ENCODE results near the gene ATP6V0D1.

ATP6V0D1 gene

GRCh38 chr16:67412294-67412693 is 68.7 kb downstream of the ATP6V0D1 start:
- FAIRE-seq, result no peak
- no peak for DNase-seq (ENCODE audit: insufficient read length, low spot score)

DNA sequence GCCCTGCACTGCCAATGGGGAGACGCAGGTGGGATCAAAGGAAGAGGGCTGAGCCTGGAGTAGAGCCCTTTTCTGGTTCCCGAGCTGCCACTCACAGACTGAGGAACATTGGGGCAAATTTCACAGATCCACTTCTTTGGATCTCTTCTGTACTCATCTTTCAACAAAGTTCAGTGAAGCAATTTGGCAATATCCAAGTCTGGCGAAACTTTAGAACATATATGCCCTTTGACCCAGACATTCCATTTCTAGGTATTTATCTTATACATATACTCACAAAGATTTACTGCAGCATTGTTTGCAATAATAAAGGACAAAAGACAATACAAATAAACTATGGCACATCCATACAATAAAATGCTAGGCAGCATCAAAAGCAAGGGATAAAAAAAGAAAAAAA is 69.6 kb downstream of the ATP6V0D1 start:
- no peak for FAIRE-seq
- DNase-seq (ENCODE audit: insufficient read length, low spot score), result no peak

- no peak for DNase-seq (ENCODE audit: insufficient read length, low spot score)
- FAIRE-seq, result no peak
Observed at GRCh38 chr16:67409631-67410030, 71.3 kb downstream of the ATP6V0D1 start.

DNA sequence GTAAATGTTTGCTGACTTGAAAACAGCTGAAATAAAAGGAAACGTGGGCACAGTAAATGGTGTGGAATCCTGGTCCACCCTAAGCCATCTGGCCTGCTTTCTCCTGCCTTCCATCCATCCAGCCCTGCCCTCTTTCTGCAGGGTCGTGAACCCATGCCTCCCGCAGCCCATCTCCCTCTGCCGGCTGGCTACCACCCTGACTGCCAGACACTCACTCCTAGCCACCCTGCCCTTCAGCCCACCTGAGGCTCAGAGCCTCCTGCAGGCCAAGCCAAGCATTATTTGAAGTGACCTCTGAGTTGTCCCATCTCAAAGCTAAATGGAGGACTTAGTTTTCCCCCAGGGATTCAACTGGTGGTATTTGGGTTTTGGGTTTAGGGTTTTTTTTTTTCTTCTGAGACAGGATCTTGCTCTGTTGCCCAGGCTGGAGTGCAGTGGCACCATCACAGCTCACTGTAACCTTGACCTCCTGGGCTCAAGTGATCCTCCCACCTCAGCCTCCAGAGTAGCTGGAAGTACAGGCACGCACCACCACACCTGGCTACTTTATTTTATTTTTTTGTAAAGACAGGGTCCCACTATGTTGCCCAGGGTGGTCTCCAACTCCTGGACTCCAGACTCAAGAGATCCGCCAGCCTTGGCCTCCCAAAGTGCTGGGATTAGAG is 73.0 kb downstream of the ATP6V0D1 start:
- DNase-seq (ENCODE audit: insufficient read length, low spot score) (no peak), FAIRE-seq (no peak)

DNA sequence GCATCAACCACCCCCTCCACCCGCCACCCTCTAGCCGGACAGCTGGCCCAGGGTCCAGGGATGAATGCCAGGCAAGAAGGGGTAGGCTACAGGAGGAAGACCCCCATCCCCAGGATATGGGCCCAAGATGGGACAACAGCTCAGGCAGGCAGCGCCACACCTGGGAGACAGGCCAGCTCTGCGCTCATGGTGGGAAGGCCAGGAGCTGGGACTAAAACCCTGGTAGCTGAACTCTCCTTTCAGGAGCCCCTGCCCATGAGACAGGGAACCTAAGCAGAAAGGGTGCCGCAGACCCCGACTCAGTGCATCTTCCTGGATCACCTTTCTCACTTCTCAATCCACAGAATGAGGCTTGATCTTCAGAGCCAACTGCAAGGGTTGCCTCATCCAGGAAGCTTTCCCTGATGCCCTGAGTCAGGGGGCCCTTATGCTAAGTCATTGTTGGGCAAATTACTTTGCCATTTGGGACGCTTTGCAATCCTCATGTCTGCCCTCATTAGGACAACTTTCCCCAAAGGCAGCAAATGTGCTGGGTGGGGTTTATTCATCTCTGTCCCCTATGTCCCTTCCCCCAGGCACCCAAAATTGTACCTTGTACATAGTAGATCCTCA is 73.7 kb downstream of the ATP6V0D1 start:
- peak; percentile 82 for FAIRE-seq
- DNase-seq (ENCODE audit: insufficient read length, low spot score), result no peak

- DNase-seq (ENCODE audit: insufficient read length, low spot score), result peak; percentile 79
- peak; percentile 91 for FAIRE-seq
Observed at GRCh38 chr16:67406111-67406971, 74.6 kb downstream of the ATP6V0D1 start.

DNA sequence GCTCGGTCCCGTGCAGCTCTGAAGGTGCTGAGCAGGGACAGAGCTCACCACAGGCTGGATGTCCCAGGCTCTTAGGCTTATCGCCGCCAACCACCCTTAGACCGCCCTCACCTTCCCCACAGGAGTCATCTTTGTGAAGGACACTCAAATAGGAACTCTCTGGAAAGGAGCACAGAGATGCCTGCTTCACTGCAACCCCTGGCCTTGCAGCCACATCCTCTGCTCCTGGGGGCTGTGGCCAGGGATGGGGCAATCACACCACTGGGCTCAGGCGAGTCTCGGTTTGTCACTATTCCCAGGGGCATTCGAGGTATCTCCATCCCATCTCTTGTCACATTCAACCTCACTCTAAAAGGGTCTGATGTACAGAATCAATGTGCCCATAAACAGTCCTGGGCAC is 75.6 kb downstream of the ATP6V0D1 start:
- DNase-seq (ENCODE audit: insufficient read length, low spot score), result no peak
- FAIRE-seq, result no peak

- FAIRE-seq (no peak), DNase-seq (ENCODE audit: insufficient read length, low spot score) (no peak)
Observed at GRCh38 chr16:67404740-67405226, 76.2 kb downstream of the ATP6V0D1 start.

- DNase-seq (ENCODE audit: insufficient read length, low spot score) (no peak), FAIRE-seq (no peak)
Observed at GRCh38 chr16:67403976-67404555, 76.9 kb downstream of the ATP6V0D1 start.

DNA sequence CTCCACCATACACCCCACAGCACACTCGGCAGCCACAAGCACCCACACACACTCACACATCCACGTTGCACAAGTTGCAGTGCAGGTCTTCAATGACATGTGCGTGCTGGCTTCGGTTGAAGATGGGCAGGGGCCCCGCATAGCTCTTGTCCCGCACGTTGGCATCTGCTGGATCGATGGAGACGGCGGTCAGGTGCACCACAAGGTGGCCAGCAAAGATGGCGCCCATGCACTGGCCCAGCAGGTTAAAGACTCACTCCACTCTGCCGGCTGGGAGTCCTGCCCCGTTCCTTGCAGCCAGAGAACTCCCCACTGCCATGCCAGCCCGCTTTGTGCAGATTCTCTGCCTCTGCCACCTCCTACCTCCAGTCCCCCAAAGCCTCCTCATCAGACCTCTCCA is 80.1 kb downstream of the ATP6V0D1 start:
- no peak for FAIRE-seq

GRCh38 chr16:67399749-67400704 is 80.9 kb downstream of the ATP6V0D1 start:
- FAIRE-seq (no peak), DNase-seq (ENCODE audit: insufficient read length, low spot score) (no peak)

More for the DNA sequence above, 80.1 kb downstream of the ATP6V0D1 start:
- DNase-seq (ENCODE audit: insufficient read length, low spot score), result no peak

DNA sequence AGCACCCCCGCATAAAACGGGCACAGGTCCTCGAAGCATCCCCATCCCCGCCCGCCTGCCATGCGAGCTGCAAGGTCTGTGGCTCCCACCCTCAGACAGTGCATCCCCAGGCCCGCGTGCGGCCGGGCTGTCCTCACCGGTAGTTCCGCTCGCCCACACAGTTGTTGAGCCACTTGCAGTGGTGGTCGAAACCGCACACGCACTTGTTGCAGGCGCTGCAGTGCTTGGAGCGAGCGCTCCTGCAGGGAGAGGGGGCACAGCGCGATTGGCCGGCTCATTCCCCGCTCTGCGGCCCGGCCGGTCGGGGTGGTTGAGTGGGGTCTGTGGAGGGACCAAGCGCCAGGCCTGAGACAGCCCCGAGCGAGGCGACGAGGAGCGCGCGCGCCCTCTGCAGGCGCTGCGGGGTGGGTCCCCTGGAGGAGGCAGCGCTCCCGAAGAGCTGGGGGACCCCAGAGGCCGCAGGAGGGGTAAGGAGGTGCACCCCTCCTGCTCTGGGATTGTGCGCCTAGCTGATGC is 81.7 kb downstream of the ATP6V0D1 start:
- FAIRE-seq (no peak), DNase-seq (ENCODE audit: insufficient read length, low spot score) (no peak)

DNA sequence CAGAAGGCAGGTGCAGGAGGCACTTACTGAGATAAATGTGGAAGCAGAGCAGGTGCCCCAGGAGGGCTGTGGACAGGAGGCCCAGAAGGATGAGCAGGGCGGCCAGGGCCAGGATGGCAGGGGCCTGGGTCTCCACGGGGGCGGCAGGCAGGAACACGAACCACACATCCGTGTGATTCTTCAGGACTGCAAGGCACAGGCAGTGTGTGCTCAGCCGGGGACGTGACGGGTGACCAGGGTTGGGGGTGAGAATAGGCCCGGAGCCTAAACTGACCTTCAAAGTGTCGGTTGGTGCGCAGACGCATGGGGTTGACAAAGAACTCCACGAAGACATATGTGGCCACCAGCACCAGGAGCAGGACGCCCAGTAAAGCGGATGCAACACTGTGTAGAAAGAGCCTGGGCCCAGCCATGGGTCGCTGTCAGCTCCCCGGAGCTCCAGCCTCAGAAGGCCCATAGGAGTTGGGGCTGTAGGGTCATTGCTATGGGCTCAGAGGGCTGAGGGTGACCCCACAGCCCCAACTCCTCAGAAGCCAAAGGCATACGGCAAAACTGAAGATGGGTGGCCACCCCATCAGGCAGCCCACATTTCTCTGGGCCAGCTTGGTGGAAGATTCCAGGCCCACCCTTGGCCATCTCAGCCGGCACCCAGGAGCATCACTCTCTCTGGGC is 82.3 kb downstream of the ATP6V0D1 start:
- DNase-seq (ENCODE audit: insufficient read length, low spot score) (no peak), FAIRE-seq (no peak)

DNA sequence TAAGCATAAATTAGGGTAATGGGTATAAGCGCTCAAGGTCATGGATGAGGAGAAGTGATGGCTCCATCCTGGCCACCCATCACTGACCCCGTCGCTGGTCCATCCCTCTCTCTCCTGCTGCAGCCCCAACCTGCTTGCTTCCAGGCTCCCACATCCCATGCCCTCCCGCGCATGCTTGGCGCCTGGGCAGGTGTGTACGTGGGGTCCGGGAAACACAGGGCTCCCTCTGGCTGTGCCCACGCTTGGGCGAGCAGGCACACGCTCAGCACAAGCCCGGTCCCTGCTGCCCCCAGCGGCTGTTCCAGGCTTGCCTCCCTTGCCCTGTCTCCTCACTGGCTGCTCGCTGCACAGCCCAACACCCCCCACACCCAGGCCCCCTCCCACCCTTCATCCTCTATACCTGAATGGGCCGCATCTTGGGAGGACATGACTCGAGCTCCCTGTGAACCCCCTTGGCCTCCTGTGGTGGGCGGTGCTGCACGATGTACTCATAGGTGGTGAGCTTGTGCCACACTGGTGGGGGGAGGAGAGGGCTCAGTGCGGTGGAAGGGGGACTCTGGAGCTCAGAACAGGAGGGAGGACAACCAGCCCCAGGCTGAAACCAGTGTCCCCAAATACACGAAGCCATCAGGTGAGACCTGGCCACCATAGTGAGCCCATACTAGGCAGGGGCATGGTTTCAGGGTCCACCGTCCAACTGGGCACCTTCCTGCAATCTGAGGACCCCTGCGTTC is 83.0 kb downstream of the ATP6V0D1 start:
- FAIRE-seq, result peak; percentile 60

DNA sequence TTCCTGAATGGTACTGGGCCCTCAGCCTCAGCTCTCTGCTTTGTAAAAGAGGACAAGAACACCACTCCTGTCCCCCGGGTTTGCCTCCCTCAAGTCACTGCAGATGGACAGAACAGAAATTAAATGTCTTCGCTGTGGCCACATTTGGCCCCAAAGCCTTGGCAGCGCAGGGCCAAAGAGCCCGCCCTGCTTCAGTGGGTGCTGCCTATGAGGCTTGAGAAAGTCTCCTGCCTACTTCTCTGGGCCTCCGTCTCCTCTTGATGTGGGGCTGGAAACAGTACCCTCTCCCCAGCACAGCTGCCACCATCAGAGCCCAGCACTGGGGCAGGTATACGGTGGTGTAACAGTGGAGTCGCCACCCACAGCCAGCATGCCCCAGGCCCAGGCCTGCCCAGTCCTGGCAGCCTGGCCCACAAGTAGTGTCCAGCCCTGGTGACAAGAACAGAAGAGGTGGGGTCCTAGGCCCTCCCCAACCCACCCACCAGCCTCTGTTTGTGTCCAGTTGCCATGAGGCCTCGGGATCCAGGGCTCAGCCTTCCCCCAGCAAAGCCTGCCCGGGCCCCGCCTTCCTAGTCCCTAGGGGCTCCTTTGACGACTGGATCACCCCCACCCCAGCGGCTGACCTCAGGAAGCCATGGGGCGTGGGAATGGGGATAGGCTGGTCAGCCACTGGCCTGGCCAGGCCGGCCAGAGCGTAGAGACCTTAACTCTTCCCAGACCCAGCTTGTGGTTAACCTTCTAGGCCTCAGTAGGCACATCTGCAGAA is 83.7 kb downstream of the ATP6V0D1 start:
- no peak for FAIRE-seq
- DNase-seq (ENCODE audit: insufficient read length, low spot score), result no peak

More for the DNA sequence above, 83.0 kb downstream of the ATP6V0D1 start:
- DNase-seq (ENCODE audit: insufficient read length, low spot score), result no peak

DNA sequence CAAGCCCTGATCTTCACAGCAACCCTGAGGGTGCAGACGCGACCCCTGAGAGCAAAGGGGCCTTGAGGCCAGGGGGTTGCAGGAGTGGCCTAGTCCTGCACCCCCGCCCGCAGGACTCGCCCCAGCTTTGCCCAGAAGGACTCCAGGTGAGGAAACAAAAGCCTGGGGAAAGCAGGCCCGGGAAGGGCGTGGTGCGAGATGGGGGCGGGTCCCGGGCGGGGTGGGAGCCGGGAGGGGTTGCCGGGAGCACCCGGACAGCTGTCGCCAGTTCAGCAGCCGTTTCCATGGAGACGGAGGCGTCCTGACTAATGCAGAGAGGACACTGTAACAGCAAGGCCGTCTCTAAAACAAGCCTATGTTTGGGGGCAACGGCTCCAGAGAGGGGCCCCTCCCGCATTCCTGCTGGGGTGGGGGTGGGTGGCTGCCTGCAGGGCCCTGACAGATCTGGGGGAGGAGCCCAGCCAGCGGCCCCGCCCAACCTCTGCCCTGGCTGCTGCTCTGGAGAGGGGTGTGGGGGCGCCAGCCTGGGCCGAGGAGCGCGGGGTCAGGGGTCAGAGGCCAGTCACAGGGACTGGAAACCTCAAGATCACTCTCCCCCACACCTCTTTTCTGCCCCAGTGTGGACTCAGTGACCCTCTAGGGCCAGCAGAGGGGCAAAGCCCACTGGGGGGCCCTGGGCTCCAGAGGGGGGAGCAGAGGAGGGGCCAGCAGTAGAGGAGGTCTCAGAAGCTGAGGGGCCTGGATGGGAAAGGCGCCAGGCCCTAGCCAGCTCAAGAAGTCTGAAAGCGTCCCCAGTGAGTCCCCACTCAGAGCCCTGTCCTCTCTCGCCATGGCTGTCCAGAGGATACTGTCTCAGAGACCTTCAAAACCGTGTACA is 84.6 kb downstream of the ATP6V0D1 start:
- DNase-seq (ENCODE audit: insufficient read length, low spot score) (no peak), FAIRE-seq (no peak)

Data from HTR-8/SVneo (cell line).